ENCODE results near the gene DBH. TPM values are rescaled to one million over a fixed set of nuclear protein-coding genes. Genes with fewer than 3 reads are reported as not detected.
A peak's percentile ranks its signal among the peaks of the same experiment; 100 is the strongest.

DBH gene
- total RNA-seq, 1 donor from 2014 or later: not detected

GRCh38 chr9:133708246-133709014 is 72.3 kb downstream of the DBH start:
- H3K4me3 ChIP-seq: no peak overlapping the region
- no peaks in the 10 kb centered on the region for H3K27me3 ChIP-seq
- ATAC-seq (no peak), DNase-seq (peak; percentile 57)
- peak overlapping the region; percentile 56 for H3K27ac ChIP-seq
- no peaks in the 10 kb centered on the region for H3K36me3 ChIP-seq
- TF ChIP-seq CTCF (IDR thresholded peaks at IDR 0.05): no peak
- intact Hi-C loops (cut with DNase I): no loop called here
- H3K4me1 ChIP-seq: peaks cover 12% of the 10 kb centered on the region
- no peaks in the 10 kb centered on the region for H3K9me3 ChIP-seq

Other genes starting within 250 kb of the DBH start
- 22.6 TPM for gene REXO4, start 218.4 kb upstream of the DBH start, total RNA-seq
- gene ADAMTS13, start 214.0 kb upstream of the DBH start, total RNA-seq: 2.0 TPM
- gene CACFD1, start 176.4 kb upstream of the DBH start, total RNA-seq: 39.8 TPM
- gene SLC2A6, start 157.3 kb upstream of the DBH start, total RNA-seq: 11.4 TPM
- not detected for gene MYMK, start 111.4 kb upstream of the DBH start, total RNA-seq
- 17.4 TPM for gene ADAMTSL2, start 101.7 kb upstream of the DBH start, total RNA-seq
- gene FAM163B, start 27.0 kb upstream of the DBH start, total RNA-seq: not detected
- 6.8 TPM for gene SARDH, start 102.0 kb downstream of the DBH start, total RNA-seq